NCI-H2107 treated with DMSO at 0.1 percent for 48 hours (cell line): ENCODE results near the gene CHRNA7.

Experiments
- DNase-seq: peaks from one replicate; lab custom pipeline; 2025; ENCODE audit not compliant: unreplicated experiment; lab: John Stamatoyannopoulos, UW

Gene CHRNA7

DNA sequence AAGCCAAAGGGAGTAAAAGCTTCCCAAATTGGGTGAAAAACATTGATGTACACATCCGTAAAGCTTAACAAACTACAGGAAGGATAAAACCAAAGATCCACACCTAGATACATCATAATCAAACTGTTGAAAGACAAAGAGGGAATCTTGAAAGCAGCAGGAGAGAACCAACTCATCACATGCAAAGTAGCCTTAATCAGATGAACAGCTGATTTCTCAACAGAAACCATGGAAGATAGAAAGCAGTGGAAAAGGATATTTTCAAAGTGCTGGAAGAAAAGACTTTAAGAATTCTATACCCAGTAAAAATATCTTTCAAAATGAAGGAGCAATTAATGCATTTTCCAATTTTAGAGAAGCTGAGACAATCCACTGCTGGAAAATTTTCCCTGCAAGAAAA is 36.8 kb downstream of the CHRNA7 start:
- no peak for DNase-seq

GRCh38 chr15:32089851-32090359 is 59.6 kb downstream of the CHRNA7 start:
- DNase-seq: no peak

GRCh38 chr15:32091505-32092380 is 61.4 kb downstream of the CHRNA7 start:
- no peak for DNase-seq

GRCh38 chr15:32096213-32096612 is 65.9 kb downstream of the CHRNA7 start:
- no peak for DNase-seq

GRCh38 chr15:32096916-32097617 is 66.8 kb downstream of the CHRNA7 start:
- no peak for DNase-seq

DNA sequence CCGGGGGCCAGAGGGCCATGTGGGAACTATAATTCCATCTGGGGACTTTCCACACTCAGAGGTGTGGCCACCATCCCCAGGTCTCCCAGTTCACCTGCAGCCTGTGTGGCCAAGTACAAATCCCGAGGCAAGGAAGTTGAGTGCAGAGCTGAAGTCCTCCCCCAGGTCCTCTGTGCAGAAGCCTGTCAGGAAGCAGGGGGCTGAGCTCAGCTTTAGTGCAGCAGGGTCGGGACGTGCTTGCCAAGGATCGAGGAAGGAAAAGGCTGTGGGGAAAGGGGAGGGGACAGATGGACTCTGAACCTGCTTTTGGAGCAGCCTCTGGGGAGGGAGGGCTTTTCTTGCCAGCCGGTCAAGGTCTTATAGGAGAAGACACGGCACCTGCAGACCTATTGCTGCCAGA is 67.7 kb downstream of the CHRNA7 start:
- DNase-seq: no peak

- no peak for DNase-seq
Measured at GRCh38 chr15:32099097-32099785, 68.9 kb downstream of the CHRNA7 start.

- no peak for DNase-seq
Measured at GRCh38 chr15:32099956-32100684, 69.8 kb downstream of the CHRNA7 start.

DNA sequence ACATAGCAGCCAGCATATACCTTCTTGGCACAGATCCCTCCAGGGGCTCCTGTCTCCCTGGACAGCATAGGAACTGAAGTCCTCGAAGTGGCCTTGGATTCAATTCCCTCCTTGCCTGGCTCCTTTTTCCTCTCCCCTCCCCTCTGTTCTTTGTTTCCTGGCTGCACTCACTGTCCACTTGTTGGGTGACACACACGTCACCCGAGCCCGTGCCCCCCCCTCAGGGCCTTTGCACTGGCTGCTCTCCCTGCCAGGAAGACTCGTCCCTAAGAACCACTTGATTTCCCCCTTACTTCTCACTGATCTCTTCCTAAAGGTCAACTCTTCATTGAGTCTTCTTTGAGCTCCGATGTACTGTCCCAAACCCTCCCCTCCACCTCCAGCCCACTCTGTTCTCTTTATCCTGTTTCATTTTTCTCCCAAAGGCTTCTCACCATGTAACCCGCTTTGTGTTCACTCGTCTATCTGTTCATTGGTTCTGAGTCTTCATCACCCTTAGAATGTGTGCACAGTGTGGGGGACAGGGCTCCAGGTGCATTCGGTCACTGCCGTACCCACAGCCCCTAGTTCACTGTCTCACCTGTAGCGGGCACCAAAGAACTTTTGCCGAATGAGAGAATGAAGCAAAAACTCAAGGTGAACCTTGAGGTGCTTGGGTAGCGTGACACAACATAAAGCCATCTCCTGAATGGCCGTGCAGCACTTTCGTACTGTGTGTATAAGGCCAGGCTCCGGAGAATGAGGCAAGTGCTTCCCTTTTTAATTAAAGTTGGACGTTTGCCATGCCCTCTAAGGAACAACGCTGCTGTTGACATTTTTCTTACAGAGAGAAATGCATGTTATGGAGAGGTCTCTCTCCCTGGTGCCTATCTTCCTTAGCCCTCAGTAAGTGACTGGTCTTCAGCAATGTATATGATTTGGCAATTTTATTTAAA is 74.0 kb downstream of the CHRNA7 start:
- no peak for DNase-seq

DNA sequence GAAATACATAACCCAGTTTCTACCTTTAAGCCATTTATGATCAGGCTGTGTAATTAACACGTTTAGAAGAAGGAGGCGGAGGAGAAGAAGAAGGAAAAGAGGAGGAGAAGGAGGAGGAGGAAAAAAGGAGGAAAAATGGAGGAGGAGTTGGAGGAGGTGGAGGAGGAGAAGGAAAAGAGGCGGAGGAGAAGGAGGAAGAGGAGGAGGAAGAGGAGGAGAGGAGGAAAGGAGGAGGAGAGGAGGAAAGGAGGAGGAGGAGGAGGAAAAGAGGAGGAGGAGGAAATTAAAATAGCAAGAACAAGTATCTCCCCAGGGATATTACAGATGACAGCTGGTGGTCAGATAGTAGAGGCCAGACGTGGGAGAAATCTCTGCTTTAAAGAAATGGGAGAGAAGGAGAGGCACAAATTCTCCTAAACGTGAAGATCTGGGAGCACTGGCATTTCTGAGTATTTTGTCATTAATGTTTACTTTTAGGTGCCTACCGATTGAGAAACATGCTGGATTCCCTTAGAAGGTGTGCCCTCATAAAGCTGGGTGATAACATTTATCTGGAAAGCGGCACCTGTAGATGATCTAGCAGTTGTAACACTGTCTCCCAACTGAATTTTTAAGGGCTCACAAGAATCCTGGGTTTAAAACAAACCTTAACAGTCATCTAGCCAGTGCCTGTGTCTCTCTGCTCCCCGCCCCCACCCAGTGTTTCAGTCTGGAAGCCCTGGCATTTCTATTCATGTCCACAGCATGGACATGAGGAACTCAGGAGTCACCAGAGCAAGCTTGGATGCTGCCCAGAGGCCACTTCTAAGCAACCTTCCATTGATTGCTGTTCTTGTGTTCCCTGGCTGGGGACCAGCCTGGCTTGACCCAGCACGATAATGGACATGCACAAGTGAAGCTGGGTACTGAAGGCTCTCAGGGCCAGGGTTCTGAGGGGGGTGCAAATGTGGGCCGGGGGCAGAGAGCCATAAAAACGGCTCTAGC is 75.2 kb downstream of the CHRNA7 start:
- DNase-seq: no peak

DNA sequence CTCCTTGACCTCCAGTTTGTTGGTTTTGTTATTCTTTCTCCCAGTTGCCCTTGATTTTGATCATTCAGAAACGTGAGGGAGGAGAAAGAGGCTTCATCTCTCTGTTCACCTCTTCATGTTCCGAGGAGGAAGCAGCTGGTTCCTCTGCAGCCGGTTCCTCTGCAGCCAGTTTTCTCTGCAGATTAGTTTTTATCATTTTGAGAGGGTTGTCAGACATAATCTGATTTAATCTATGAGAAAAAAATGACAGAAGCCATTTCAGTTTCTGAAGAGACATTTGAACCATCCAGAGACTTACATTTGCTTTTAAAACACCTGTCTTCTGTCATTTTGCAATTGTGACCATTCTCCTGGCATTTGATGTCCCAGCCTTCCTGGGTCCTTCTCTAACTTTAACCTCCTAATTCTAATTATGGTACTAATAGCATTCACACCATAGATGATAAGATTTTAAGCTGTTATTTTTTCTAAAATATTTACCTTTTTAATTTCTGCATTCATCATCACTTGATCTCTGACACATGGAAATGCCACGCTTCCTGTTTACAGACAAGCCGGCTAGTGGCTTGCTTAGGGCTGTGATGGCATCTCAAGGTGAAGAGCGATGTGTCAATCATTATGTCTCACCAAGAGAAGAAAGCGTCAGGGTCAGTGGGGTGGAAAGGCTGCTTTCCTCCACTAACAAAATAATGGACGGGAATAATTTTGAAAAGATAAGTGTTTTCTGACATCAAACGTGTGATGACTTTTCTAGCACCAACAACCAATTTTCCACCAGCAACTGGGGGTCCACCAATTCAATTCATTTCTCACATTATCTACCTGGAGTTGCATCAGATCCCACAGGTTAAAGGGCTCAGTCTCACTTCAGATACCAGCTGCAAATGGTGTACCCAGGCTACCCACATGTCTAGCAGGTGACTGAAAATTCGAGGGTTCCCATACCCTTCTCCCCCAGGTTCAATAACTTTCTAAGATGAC is 76.4 kb downstream of the CHRNA7 start:
- no peak for DNase-seq

DNA sequence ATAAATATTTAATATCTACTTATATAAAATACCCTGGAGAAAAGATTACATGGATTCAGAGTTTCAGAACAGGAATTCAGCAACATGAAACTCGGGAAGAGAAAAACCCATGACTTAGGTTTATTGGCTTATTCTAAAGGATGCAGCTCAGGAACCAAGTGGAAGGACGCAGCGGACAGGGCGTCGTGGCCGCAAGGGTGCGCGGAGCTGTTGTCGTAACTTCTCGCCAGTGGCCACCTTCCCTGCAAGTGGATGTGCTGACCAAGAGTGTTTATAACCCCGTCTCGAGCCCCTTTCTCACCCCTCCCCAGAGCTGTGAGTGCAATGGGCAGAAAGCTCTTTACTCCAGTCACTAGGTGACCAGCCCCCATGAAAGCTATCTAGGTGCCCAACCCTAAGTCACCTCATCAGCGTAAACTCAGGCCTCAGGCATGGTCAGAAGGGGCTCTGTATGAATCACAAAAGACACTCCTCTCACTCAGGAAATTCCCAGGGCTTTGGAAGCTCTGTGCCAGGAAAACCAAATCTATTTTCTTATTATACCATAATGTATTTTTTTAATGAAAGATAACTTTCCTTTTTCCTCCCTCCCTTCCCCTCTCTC is 77.3 kb downstream of the CHRNA7 start:
- DNase-seq: no peak

DNA sequence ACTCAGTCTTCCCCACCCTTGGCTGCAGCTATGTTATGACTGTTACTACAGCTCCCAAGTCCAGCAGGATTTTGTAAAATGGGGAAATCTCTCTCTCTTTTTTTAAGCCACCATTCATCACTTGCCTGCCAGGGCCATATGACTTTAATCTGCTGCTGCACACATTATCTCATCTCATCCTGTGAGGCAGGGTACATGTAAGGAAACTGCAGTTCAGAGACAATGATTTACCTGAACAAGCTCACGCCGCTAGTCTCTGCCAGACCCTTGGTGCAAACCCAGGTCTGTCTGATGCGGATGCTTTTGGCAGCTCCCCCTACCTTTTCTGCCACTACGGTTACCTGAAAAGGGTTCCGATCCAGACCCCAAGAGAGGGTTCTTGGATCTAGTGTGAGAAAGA is 78.3 kb downstream of the CHRNA7 start:
- no peak for DNase-seq

- no peak for DNase-seq
Measured at GRCh38 chr15:32112101-32112500, 81.8 kb downstream of the CHRNA7 start.

DNA sequence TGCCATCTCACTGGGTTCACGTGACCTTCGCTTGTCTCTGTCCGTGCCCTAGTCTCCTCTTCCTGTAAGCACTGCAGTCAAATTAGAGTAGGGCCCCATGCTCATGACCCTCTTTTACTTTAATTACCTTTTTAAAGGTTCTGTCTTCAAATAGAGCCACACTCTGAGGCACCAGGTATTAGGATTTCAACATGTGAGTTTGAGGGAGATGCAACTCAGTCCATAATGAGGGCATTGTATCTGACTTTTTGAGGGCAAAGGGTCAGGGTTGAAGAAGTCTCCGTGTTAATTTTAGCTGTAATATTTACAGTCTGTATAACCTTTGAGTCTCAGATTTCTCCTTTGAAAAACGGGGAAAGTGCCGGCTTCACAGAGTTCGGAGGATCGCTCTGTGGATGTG is 82.9 kb downstream of the CHRNA7 start:
- no peak for DNase-seq

DNA sequence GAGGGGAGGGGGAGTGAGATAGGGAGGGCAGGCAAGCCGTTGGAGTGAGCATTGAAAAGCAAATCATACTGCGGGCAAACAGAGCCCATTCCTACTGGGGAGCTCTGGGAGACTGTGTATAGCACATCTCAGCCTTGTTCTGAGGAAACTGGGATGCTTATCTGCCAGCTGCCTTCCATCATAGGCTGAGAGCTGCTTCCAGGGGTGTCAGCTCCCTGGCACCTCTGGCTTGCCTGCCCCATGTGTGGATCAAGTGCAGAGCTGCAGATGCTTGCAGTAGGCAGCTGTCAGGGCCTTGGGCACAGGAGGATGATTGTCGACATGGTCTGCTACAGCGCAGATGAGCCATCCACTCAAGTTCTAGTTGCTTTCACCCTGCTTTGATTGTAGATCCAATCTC is 86.8 kb downstream of the CHRNA7 start:
- DNase-seq: no peak

GRCh38 chr15:32119286-32119685 is 89.0 kb downstream of the CHRNA7 start:
- no peak for DNase-seq
